HG03097 (cell line): ENCODE data around the gene ROPN1L.
"Not testable (repeated sequence)": the region's sequence is repeated elsewhere in the genome, so short reads cannot be mapped to it uniquely, and the experiment has no call there.

ENCODE experiments used
- ATAC-seq: cut with Tn5 transposase; IDR thresholded peaks from one replicate; pipeline ENCODE4 v1.9.1; 2021; ENCODE audit not compliant: unreplicated experiment, low FRiP score

The ROPN1L gene

GRCh38 chr5:10475931-10476676 is 34.4 kb downstream of the ROPN1L start:
- no peak for ATAC-seq

DNA sequence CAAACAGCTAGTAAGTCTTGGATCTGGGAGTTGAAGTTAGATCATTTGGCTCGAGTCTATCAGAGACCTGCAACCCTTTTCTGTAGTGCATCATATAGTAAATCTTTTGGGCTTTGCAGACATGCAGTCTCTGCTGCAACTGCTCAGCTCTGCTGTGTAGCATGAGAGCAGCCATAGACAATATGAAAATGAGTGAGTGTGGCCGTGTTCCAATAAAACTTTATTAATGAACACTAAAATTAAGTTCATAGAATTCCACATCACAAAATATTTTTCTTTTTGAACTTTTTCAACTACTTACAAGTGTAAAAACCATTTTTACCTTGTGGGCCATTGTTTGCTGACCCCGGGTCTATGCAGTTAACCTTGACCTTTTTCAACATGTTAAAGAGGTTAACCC is 35.2 kb downstream of the ROPN1L start:
- ATAC-seq, result no peak

DNA sequence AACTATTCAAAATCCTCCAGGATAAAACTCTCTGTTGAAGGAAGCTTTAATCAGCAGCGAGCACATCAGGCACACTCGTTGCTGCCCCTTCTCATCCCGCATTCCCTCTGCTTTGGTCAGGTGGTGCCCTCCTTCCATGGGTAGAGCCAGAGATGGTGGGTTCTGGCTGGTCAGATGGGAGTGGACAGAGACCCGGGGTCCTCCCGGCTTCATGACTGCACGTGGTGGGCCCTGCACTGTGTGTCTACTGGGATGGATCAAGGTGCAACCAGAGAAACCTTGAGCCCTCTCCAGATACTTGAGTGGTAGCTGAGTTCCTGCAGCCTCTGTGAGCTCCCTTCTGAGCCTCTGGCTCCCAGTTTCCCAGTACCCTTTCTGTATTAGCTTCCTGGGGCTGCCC is 36.3 kb downstream of the ROPN1L start:
- ATAC-seq, result no peak

DNA sequence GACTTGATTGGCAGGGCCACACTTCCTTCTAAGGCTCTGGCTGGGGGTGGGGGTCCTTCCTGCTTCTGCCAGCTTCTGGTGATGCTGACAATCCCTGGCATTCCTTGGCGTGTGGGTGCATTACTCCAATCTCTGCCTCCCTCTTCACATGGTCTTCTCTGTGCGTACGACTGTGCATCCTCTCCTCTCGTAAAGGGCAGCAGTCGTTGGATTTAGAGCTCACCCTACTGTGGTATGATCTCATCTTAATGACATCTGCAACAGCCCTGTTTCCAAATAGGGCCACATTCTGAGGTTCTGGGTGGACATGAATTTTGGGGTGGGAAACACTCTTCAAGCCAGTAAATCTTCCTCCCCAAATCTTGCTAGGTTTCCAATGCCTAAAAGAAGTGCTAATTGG is 36.8 kb downstream of the ROPN1L start:
- ATAC-seq, result no peak

GRCh38 chr5:10479154-10479721 is 37.6 kb downstream of the ROPN1L start:
- no peak for ATAC-seq

- no peak for ATAC-seq
These were observed 38.7 kb downstream of the ROPN1L start for GRCh38 chr5:10480237-10480985.

GRCh38 chr5:10481241-10481935 is 39.7 kb downstream of the ROPN1L start:
- ATAC-seq, result no peak

DNA sequence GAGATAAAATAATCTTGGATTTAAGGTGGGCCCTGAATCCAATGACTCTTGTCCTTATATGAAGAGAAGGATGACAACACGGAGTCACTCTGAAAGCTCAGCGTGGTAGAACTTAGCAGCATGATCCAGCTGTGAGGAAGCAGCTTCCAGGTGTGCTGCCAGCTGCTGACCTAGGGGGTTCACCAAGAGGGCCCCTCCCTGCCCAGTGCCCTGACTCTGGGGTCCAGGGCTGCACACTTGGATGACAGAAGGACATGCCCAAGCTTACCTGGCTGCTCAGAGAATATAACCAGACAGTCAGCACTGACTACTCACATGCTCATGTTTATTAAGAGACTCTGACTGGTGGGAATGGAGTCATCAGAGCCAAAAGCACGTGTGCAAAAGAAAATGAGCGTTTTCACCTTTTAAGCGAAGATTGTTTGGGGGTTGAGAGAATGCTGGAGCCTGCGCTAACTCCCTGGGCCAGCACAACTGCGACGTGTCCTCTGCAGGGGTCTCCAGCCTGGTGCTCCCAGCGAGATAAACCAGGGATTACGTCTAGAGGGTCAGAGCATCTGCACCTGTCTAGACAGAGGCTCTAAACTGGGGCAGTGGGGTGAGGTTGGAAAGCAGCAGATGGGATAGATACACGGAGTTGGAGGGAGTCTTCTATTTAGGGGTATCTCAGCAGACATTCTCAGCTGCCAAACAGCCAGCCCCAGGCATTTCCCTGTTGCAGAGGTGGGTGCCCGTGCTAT is 41.3 kb downstream of the ROPN1L start:
- no peak for ATAC-seq

DNA sequence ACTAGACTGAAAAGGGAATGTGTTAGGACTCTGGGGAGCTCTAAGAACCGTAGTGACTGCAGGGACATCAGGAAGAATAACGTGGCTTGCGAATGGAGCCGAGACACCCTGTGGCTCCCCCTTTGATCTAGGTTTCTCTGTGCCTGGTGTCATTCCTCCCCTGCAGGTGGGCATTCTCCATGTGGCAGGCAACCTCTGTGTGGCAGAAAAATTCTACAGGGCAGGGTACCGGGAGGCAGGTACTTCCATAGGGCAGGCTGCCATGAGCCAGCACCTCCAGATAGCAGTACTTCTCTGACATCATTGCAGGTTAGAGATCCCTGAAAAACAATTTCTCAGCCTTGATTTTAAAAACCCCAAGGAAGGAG is 43.1 kb downstream of the ROPN1L start:
- ATAC-seq, result no peak

DNA sequence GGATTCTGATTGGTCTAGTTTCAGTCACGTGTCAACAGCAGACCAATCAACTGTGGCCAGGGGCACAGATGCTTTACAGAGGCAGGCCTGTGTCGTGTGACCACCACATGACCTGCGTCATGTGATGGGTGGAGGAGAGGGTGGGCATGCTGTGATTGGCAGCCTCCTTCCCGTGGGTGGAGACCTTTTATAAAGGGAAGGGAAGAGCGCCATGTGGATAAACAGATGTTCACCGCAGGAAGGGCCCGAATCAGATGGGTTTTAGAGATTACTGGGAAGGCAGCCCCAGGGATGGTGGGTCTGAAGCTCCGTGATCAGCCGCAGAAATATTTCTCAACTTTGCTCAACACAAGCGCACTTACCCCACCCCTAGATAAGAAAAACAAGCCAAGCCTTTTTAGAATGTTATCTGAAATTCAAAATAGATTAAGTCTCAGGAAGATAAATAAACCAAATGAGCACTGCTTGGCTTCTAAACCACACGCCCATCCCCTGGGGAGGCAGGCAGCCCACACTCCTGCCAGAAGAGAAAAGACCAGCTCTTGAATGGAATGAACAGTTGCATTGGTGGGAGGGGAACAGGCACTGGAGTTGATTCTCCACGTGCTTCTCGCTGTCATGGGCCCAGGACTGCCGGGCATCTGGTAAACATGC is 43.6 kb downstream of the ROPN1L start:
- no peak for ATAC-seq

DNA sequence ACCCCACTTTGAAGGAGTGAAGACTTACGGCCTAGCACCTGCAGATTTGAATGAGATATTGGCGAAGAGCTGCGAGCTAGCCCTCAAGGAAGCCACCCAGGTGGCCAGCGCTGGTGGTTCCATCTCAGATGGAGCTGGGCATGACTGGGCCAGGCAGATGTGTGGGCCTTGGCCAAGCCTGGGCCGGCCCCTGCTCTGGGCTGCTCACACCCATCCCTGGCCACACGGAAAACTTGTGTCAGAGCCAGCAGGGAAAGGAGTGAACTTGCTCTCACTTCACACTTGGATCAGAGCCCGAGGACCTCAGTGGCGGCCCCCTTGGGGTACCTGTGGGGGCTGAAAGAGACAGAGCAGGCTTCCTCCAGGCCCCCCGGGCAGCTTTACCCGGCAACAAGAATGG is 44.2 kb downstream of the ROPN1L start:
- no peak for ATAC-seq

DNA sequence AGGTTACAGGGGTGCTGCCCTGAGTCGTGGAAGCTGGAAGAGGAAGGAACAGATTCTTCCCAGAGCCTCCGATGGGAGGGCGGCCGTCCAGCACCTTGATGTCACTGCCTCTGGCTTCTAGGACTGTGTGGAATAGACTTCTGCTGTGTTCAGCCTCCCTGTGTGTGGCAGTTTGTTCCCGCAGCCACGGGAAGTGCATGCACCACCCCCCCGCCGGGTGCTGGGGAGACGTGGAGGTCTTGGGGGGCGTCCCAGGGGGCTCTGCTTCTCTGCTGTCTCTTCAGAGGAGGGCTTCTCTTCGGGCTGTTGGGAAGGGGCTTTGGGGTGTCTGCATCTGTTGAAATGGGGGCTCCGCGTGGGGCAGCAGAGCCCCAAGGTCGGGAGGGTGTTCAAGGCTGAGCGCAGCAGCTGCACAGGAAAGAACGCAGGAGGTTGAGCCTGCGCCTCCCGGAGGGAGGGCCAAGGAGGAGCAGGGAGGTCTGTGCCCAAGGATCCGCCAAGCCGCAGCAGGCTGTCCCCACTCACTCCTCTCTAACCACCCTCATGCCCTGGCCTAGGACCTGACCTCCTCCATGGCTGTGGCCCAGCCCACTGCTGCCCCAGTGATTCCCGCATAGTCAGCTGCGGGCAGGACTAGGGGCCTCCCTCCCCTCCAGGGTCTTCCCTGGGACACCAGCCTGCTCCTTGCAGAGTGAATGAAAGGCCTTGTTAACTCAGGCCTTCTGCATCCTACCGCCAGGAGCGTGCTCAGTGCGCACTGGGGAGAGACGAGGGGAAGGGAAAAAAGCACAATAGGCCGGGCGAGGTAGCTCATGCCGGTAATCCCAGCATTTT is 45.0 kb downstream of the ROPN1L start:
- no peak for ATAC-seq

GRCh38 chr5:10488144-10488543 is 46.5 kb downstream of the ROPN1L start:
- ATAC-seq, result no peak

GRCh38 chr5:10489810-10490426 is 48.2 kb downstream of the ROPN1L start:
- ATAC-seq, result peak; percentile 88

DNA sequence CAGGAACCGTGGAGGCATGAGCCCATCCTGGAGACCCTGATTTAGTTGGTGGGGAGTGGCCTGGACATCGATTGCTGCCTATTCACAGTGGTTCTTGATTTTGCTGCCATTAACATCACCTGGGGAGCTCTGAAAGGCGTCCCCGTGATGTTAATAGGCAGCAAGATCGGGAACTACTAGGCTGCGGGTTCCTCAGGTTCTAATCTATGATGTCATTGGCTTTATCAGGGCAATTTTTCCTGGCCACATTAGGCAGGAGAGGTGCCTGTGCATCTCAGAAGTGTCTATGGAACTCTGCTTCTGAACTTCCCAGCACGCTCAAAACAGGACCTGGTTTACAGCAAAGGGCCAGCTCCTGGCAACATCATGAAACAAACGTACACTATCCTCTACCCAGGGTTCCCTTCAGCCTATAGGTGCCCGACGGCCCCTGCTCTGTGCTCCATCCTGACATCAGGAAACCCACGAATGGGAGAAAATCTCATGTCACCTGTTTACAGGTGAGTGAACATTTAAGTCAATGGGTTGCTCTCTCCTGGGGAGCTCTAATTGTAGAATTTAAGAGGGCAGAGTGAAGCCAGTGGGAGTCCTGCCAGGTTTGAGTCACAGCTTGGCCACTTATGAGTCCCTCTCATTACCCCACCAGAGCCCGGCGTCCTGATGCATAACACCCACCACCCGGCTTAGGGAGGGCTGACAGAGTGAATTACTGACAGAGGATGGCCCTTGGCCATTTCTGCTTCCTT is 49.4 kb downstream of the ROPN1L start:
- ATAC-seq, result no peak

GRCh38 chr5:10491673-10492026 is 50.0 kb downstream of the ROPN1L start:
- ATAC-seq, result no peak

DNA sequence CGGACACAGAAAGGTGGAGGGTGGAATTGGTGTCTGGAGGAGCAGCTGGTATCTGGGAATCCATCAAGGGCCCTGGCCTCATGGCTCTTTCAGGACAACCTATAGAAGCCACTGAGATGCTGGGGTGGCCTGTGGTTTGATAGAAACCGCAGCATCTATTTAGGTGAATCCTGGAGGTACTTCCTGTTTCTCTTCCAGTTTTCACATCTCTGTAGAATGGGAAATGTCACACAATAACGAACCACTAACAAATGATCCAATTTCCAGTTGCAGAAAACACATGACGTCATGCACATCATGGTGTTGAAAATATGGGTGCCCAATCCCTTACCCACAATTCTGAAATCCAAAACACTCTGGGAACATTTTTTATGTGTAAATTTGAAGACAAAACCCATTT is 52.2 kb downstream of the ROPN1L start:
- ATAC-seq, result no peak

- not testable (repeated sequence) for ATAC-seq
These were observed 52.8 kb downstream of the ROPN1L start for GRCh38 chr5:10494497-10494896.
